Hematopoietic multipotent progenitor cell treated with erythropoietin and hydrocortisone succinate and interleukin-3 and kit ligand, for 6 days (in vitro differentiated cells): ENCODE data around the gene NT5DC1.
A peak's percentile ranks its signal among the peaks of the same experiment; 100 is the strongest.

Experiments used
- DNase-seq: peaks from one replicate; pipeline ENCODE4 v3.0.0-alpha.2; 2015

Gene NT5DC1

GRCh38 chr6:116144605-116145004, 44.0 kb downstream of the NT5DC1 start:
- no peak for DNase-seq

GRCh38 chr6:116145803-116146675, 45.4 kb downstream of the NT5DC1 start:
- DNase-seq: peak; percentile 12

GRCh38 chr6:116152620-116153019, 52.0 kb downstream of the NT5DC1 start:
- peak; percentile 40 for DNase-seq

GRCh38 chr6:116154887-116155286, 54.2 kb downstream of the NT5DC1 start:
- no peak for DNase-seq

GRCh38 chr6:116156405-116157326, 56.0 kb downstream of the NT5DC1 start:
- DNase-seq: peak; percentile 60

GRCh38 chr6:116157391-116157790, 56.7 kb downstream of the NT5DC1 start:
- DNase-seq: no peak

- DNase-seq: no peak
Observed at GRCh38 chr6:116158641-116159040, 58.0 kb downstream of the NT5DC1 start.

- DNase-seq: no peak
Observed at GRCh38 chr6:116159782-116160524, 59.3 kb downstream of the NT5DC1 start.

GRCh38 chr6:116165596-116165995, 64.9 kb downstream of the NT5DC1 start:
- no peak for DNase-seq

- DNase-seq: no peak
Observed at GRCh38 chr6:116166369-116166768, 65.7 kb downstream of the NT5DC1 start.

- DNase-seq: no peak
Observed at GRCh38 chr6:116168148-116168547, 67.5 kb downstream of the NT5DC1 start.

GRCh38 chr6:116169880-116170279, 69.2 kb downstream of the NT5DC1 start:
- DNase-seq: no peak

GRCh38 chr6:116170358-116171057, 69.9 kb downstream of the NT5DC1 start:
- peak; percentile 19 for DNase-seq

- no peak for DNase-seq
Observed at GRCh38 chr6:116173928-116174327, 73.3 kb downstream of the NT5DC1 start.

GRCh38 chr6:116175344-116175743, 74.7 kb downstream of the NT5DC1 start:
- DNase-seq: peak; percentile 14

GRCh38 chr6:116176596-116176995, 75.9 kb downstream of the NT5DC1 start:
- no peak for DNase-seq

- peak; percentile 4 for DNase-seq
Observed at GRCh38 chr6:116180375-116180774, 79.7 kb downstream of the NT5DC1 start.

GRCh38 chr6:116189472-116189871, 88.8 kb downstream of the NT5DC1 start:
- DNase-seq: no peak

- DNase-seq: no peak
Observed at GRCh38 chr6:116190550-116190949, 89.9 kb downstream of the NT5DC1 start.

GRCh38 chr6:116191881-116192280, 91.2 kb downstream of the NT5DC1 start:
- no peak for DNase-seq

- no peak for DNase-seq
Observed at GRCh38 chr6:116192786-116193185, 92.1 kb downstream of the NT5DC1 start.

GRCh38 chr6:116196841-116197240, 96.2 kb downstream of the NT5DC1 start:
- no peak for DNase-seq
